HFFc6 (cell line): ENCODE data around the gene REC114. TPM values are rescaled to one million over a fixed set of nuclear protein-coding genes. Genes with fewer than 3 reads are reported as not detected.
"Not testable (repeated sequence)": the region's sequence is repeated elsewhere in the genome, so short reads cannot be mapped to it uniquely, and the experiment has no call there.

Experiments used
- DNase-seq: peaks from one replicate; pipeline ENCODE4 v3.0.0-alpha.2; 2018
- H3K27ac Mint-ChIP-seq: 2 replicates; pipeline ENCODE4 v1.8.0; 2020; ENCODE audit warnings: mild to moderate bottlenecking, mixed read lengths
- H3K27me3 Mint-ChIP-seq: 2 replicates; pipeline ENCODE4 v1.8.0; 2021; ENCODE audit warnings: mild to moderate bottlenecking, moderate library complexity, mixed read lengths; ENCODE audit not compliant: insufficient read depth
- H3K36me3 Mint-ChIP-seq: 2 replicates; pipeline ENCODE4 v1.8.0; 2021; ENCODE audit warnings: low read depth, mixed read lengths
- H3K4me1 Mint-ChIP-seq: 2 replicates; pipeline ENCODE4 v1.8.0; 2020; ENCODE audit warnings: low read depth, mixed read lengths
- H3K4me3 Mint-ChIP-seq: 2 replicates; pipeline ENCODE4 v1.8.0; 2020; ENCODE audit warnings: mild to moderate bottlenecking, moderate library complexity, mixed read lengths
- H3K9me3 Mint-ChIP-seq: 2 replicates; pipeline ENCODE4 v1.8.0; 2020; ENCODE audit warnings: mild to moderate bottlenecking, mixed read lengths
- CTCF ChIP-seq: fragments of 200-600 bp; sonication (generic); IDR thresholded peaks from 2 replicates; pipeline ENCODE4 v1.5.0; 2021; ENCODE audit warnings: antibody characterized with exemption, mild to moderate bottlenecking
- long read RNA-seq: library from polyadenylated mRNA; unstranded; transcript quantifications from one replicate; pipeline ENCODE4 v2.0.0, GENCODE V29; 2019
- total RNA-seq, 6 experiments: library from RNA; stranded (reverse); fragmentation: NEBNext Ultra II Directional; extraction: Animal tissue kit (Norgen Biotek cat#: 25700); gene quantifications; 2 replicates in 1 of 6; 3 replicates in 5 of 6; pipeline ENCODE4 v1.2.3, GENCODE V29; 2021

The REC114 gene
- total RNA-seq, result not detected
- long read RNA-seq, result 0 reads

GRCh38 chr15:73442968-73443367, at the start of gene REC114:
Gene REC114, plus strand, starts transcription at chr15:73443164. Its CDS starts 22 bp downstream, at chr15:73443186.
- Mint-ChIP-seq H3K36me3 (no peaks in the 10 kb centered on the region), H3K4me3 (no peak within 1 kb of the TSS), H3K27ac (no peak within 1 kb of the TSS), H3K4me1 (no peaks in the 10 kb centered on the region), H3K9me3 (no peaks in the 10 kb centered on the region), H3K27me3 (peaks cover 24% of the 10 kb centered on the region)
- TF ChIP-seq CTCF, result no peak
- DNase-seq, result no peak

GRCh38 chr15:73393336-73393735, 49.6 kb upstream of the REC114 start:
- Mint-ChIP-seq H3K9me3 (no peaks in the 10 kb centered on the region; the same call in 1 of the 2 replicates), H3K27ac (no peak overlapping the region), H3K4me1 (peaks cover 5% of the 10 kb centered on the region), H3K27me3 (peaks cover 15% of the 10 kb centered on the region), H3K4me3 (no peak overlapping the region), H3K36me3 (no peaks in the 10 kb centered on the region)
- DNase-seq, result no peak
- TF ChIP-seq CTCF, result no peak

- TF ChIP-seq CTCF, result no peak
- H3K27ac Mint-ChIP-seq, result no peak overlapping the region
- no peak overlapping the region for H3K4me3 Mint-ChIP-seq
- no peaks in the 10 kb centered on the region for H3K36me3 Mint-ChIP-seq
- peaks cover 24% of the 10 kb centered on the region for H3K27me3 Mint-ChIP-seq
- no peak for DNase-seq
- H3K9me3 Mint-ChIP-seq, result no peaks in the 10 kb centered on the region
- H3K4me1 Mint-ChIP-seq, result no peaks in the 10 kb centered on the region
Observed at GRCh38 chr15:73394782-73395181, 48.2 kb upstream of the REC114 start.

GRCh38 chr15:73395671-73396070, 47.3 kb upstream of the REC114 start:
- no peak for TF ChIP-seq CTCF
- Mint-ChIP-seq H3K27me3 (peaks cover 23% of the 10 kb centered on the region), H3K27ac (no peak overlapping the region), H3K36me3 (no peaks in the 10 kb centered on the region), H3K4me1 (no peaks in the 10 kb centered on the region), H3K4me3 (no peak overlapping the region), H3K9me3 (no peaks in the 10 kb centered on the region)
- no peak for DNase-seq

- Mint-ChIP-seq H3K27ac (no peak overlapping the region), H3K9me3 (no peaks in the 10 kb centered on the region), H3K4me1 (no peaks in the 10 kb centered on the region), H3K27me3 (peaks cover 23% of the 10 kb centered on the region), H3K4me3 (no peak overlapping the region), H3K36me3 (no peaks in the 10 kb centered on the region)
- DNase-seq, result no peak
- TF ChIP-seq CTCF, result no peak
Observed at GRCh38 chr15:73397461-73397860, 45.5 kb upstream of the REC114 start.

GRCh38 chr15:73398861-73399260, 44.1 kb upstream of the REC114 start:
- Mint-ChIP-seq H3K27ac (no peak overlapping the region), H3K4me1 (no peaks in the 10 kb centered on the region), H3K9me3 (no peaks in the 10 kb centered on the region), H3K36me3 (no peaks in the 10 kb centered on the region), H3K4me3 (no peak overlapping the region), H3K27me3 (peaks cover 17% of the 10 kb centered on the region)
- no peak for DNase-seq
- TF ChIP-seq CTCF, result no peak

- not testable (repeated sequence) for H3K9me3 Mint-ChIP-seq, H3K27ac Mint-ChIP-seq, H3K36me3 Mint-ChIP-seq, H3K4me1 Mint-ChIP-seq, DNase-seq, H3K4me3 Mint-ChIP-seq
- peaks cover 16% of the 10 kb centered on the region for H3K27me3 Mint-ChIP-seq
Observed at GRCh38 chr15:73400222-73400621, 42.7 kb upstream of the REC114 start.
